Fibroblast of villous mesenchyme (primary cell): Measurements from ENCODE around the gene OGFOD3. TPM values are rescaled to one million over a fixed set of nuclear protein-coding genes. Genes with fewer than 3 reads are reported as not detected.
A peak's percentile ranks its signal among the peaks of the same experiment; 100 is the strongest.

ENCODE experiments used
- DNase-seq: peaks from one replicate; pipeline ENCODE4 v3.0.0-alpha.2; 2010; ENCODE audit warnings: low read depth
- H3K4me3 ChIP-seq: 2 replicates; pipeline ENCODE4 v1.5.1; 2011; ENCODE audit warnings: low read depth, mild to moderate bottlenecking, low read length
- total RNA-seq: library from RNA; depleted of rRNA; stranded (reverse); fragments of >200 nt; gene quantifications from 2 replicates; pipeline ENCODE4 v1.2.3, GENCODE V29; 2012
- TF ChIP-seq, protein P1 (sequence below): IDR thresholded peaks from 2 replicates; pipeline ENCODE4 v1.5.1; 2012; ENCODE audit warnings: low read depth, mild to moderate bottlenecking, low read length; ENCODE audit not compliant: insufficient read depth

The OGFOD3 gene
- total RNA-seq, 1 donor, result 20.7 TPM

DNA sequence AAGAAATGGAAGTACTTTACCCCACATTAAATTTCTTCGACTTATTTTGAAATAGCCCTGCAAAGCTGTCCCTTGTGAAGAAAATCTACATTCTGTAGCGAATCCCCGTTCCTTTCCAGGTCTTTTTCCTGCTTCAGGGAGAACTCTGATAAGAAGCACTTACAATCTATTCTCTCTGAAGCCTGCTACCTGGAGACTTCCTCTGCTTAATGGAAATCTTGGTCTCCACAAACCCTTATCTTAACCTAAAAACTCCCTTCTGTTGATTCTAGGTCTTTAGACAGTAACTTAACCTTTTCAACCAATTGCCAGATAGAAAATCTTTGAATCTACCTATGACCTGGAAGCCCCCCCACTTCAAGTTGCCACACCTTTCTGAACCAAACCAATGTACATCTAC, 33.8 kb upstream of the OGFOD3 start:
- DNase-seq, result no peak

DNA sequence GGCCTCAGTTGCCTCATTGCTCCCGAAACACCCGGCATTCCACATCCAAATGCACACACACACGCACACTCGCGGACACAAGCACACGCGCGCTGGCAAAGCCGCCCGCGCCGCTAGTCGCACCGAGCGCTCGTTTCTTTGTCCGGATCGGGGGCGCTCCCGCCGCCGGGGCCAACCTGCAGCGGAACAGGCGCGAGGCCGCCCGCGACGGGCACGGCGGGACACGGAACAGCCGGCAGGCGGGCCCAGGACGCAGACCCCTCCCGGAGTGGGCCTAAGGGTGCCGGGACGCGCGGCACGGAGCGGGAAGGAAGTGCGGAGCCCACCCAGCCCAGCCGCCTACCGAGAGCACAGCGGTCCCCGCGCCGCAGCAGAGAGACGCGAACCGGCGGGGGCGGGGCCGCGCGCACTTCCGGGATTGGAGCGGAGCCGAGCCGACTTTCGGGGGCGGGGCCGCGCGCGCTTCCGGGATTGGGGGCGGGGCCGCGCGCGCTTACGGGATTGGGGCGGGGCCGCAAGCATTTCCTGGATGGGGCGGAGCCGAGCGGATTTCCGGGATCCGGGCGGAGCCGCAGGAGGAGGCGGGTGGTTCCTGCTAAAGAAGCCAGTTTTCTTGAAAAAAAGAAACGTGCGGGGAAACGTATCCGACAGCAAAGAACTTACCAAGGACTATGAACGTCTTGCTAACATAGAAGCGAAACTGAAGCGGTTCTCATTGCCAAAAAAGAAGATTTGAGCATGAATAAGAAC, 32.1 kb upstream of the OGFOD3 start, which contains the start of gene CYBC1:
Gene CYBC1, minus strand, starts transcription at position 396 of the 750 bp plus-strand sequence. CDS start 1,498 bp downstream, outside the sequence.
- peak within 1 kb of the TSS; percentile 88 for H3K4me3 ChIP-seq
- DNase-seq, result peak; percentile 95
- TF ChIP-seq, protein P1, sequence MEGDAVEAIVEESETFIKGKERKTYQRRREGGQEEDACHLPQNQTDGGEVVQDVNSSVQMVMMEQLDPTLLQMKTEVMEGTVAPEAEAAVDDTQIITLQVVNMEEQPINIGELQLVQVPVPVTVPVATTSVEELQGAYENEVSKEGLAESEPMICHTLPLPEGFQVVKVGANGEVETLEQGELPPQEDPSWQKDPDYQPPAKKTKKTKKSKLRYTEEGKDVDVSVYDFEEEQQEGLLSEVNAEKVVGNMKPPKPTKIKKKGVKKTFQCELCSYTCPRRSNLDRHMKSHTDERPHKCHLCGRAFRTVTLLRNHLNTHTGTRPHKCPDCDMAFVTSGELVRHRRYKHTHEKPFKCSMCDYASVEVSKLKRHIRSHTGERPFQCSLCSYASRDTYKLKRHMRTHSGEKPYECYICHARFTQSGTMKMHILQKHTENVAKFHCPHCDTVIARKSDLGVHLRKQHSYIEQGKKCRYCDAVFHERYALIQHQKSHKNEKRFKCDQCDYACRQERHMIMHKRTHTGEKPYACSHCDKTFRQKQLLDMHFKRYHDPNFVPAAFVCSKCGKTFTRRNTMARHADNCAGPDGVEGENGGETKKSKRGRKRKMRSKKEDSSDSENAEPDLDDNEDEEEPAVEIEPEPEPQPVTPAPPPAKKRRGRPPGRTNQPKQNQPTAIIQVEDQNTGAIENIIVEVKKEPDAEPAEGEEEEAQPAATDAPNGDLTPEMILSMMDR, result peak; percentile 1

More for the DNA sequence above, 33.8 kb upstream of the OGFOD3 start:
- TF ChIP-seq, protein P1, result no peak
- H3K4me3 ChIP-seq, result no peak overlapping the region

DNA sequence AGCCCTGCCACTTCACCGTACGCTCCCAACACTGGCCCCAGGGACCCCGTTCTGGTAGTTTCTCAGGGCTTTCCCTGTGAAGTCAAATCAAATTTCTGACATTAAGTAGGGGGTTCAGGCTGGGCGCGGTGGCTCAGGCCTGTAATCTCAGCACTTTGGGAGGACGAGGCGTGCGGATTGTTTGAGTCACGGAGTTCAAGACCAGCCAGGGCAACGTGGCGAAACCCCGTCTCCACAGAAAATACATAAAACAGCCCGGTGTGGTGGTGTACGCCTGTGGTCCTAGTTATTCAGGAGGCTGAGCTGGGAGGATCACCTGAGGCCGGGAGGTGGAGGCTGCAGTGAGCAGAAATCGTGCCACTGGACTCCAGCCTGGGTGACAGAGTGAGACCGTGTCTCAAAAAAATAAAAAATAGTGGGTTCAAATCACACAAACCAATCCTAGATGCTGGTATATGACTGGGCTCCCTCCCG, 31.5 kb upstream of the OGFOD3 start:
- H3K4me3 ChIP-seq, result peak overlapping the region; percentile 88
- DNase-seq, result no peak
- TF ChIP-seq, protein P1, result no peak

DNA sequence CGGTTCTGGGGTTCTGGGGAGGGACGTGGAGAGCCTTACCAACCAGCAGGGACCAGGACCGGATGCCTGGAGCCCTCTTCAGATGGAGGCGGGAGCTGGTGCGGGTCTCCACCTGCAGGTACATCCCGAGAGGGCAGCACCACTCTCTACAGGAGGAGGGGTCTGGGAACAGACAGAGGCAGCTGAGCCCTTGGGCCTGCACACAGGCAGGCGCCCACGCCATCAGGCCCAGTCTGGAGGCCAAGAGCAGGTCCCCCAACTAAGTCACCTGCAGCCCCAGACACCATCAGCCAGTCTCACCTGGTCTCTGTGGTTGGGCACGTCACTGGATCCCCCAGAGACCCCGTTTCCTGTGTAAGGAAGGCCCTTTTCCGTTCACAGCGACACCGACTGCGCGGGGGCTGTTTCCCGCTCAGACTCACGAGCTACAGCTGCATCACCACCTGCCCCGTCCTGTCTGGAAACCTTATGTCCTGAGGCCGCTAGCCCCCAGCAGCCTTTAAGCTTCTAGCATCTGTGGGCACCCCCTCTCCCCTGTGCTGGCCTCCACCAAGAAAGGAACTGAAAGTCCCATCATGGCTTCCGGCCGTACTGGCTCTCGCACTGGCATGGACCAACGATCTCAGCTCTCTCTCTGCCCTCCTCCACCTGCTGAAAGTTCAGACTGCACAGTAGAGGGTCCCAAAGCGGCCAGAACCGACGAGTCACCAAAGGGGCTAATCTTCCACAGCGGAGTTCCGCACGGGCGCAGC, 30.9 kb upstream of the OGFOD3 start:
- H3K4me3 ChIP-seq, result peak overlapping the region; percentile 88
- DNase-seq, result no peak
- TF ChIP-seq, protein P1, result no peak

DNA sequence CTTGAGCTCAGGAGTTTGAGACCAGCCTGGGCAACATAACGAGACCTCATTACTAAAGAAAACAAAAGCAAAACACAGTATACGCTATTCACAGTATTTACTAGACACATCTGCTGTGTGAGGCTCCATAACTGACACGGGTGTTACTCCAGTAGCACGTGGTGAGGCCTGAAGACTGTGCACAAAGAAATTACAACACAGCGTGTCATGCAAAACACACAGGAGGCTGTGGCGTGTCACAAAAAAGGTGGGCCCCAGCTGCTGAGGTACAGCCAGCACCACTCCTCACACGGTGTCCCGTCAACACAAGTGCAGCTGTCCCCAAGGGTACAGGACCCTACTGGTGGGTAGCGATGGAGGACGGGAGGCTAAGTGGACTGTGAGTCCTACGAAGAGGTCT, 29.5 kb upstream of the OGFOD3 start:
- no peak overlapping the region for H3K4me3 ChIP-seq
- no peak for DNase-seq
- TF ChIP-seq, protein P1, result no peak

DNA sequence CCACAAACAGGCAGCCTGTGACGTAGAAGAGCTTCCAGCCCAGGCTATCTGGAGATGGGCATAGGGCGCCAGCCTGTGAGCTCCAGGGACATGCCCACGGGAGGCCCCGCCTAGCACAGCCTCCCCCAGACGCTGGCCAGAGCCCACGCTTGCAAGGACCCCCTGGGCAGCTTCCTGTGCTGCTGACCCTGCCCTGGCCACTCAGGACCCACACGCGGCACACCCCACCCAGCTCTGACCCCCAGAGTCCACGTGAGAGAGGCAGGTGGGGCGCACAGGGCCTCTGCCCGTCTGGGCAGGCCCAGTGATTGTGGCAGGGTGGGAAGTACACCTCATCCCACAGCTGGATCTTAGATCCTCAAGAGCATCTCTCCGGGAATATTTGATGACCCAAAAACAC, 28.3 kb upstream of the OGFOD3 start:
- no peak overlapping the region for H3K4me3 ChIP-seq
- TF ChIP-seq, protein P1, result no peak
- DNase-seq, result no peak
